Right atrium auricular region (tissue), 2 donors: ENCODE data around the gene DOCK2. TPM values are rescaled to one million over a fixed set of nuclear protein-coding genes. Genes with fewer than 3 reads are reported as not detected.

Experiments used
- DNase-seq: peaks from one replicate; pipeline ENCODE4 v3.0.0-alpha.2; 2019; ENCODE audit warnings: low spot score
- H3K27ac ChIP-seq, 2 donors: fragments of 200-600 bp; sonication (generic); 1 replicate in 1 of 2; 2 replicates in 1 of 2; pipeline ENCODE4 v1.5.1; 2016 to 2019
- H3K27me3 ChIP-seq, 2 donors: fragments of 200-600 bp; sonication (generic); one replicate each; pipeline versions ENCODE4 v1.5.1 to v1.6.0; 2017 to 2019
- H3K36me3 ChIP-seq: fragments of 200-600 bp; sonication (generic); one replicate; pipeline ENCODE4 v1.5.1; 2016
- H3K4me1 ChIP-seq, 2 donors: fragments of 200-600 bp; sonication (generic); one replicate each; pipeline versions ENCODE4 v1.5.1 to v1.6.0; 2017 to 2019
- H3K4me3 ChIP-seq, 2 donors: fragments of 200-600 bp; sonication (generic); 1 replicate in 1 of 2; 2 replicates in 1 of 2; pipeline ENCODE4 v1.5.1; 2017 to 2019; ENCODE audit warnings: mild to moderate bottlenecking in 1 of 2, moderate library complexity in 1 of 2
- H3K9me3 ChIP-seq, 2 donors: fragments of 200-600 bp; sonication (generic); one replicate each; pipeline ENCODE4 v1.5.1; 2019
- total RNA-seq, 2 donors: library from RNA; depleted of rRNA; stranded (reverse); fragments of >200 nt; gene quantifications; one replicate each; pipeline ENCODE4 v1.1.0, GENCODE V29; 2016
- TF ChIP-seq, protein P1 (sequence below), 2 donors: fragments of 200-600 bp; sonication (generic); IDR thresholded peaks; one replicate each; pipeline ENCODE4 v1.5.1; 2019; ENCODE audit warnings: antibody characterized with exemption in 2 of 2

The DOCK2 gene
- total RNA-seq, 2 donors from 2014 or later, result 3.7 to 5.4 TPM

DNA sequence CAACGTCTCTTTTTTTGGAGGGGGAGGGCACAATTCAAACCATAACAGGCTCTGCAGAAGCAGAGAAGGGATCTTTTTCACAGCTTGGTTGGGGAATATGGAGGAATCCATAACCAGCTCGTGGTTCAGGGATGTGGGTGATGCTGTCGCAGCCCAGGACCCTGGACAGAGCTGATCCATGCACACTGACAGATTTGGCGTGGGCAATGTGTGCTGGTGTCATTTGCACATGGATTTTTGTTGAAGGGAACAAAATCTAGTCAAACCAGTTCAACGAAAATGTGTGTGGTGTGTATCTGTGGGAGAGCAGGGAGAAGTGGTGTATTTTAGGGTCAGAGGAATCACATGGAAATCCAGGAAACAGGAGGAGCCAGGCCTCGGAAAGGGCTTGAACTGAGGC is 4.2 kb downstream of the DOCK2 start:
- TF ChIP-seq, protein P1, sequence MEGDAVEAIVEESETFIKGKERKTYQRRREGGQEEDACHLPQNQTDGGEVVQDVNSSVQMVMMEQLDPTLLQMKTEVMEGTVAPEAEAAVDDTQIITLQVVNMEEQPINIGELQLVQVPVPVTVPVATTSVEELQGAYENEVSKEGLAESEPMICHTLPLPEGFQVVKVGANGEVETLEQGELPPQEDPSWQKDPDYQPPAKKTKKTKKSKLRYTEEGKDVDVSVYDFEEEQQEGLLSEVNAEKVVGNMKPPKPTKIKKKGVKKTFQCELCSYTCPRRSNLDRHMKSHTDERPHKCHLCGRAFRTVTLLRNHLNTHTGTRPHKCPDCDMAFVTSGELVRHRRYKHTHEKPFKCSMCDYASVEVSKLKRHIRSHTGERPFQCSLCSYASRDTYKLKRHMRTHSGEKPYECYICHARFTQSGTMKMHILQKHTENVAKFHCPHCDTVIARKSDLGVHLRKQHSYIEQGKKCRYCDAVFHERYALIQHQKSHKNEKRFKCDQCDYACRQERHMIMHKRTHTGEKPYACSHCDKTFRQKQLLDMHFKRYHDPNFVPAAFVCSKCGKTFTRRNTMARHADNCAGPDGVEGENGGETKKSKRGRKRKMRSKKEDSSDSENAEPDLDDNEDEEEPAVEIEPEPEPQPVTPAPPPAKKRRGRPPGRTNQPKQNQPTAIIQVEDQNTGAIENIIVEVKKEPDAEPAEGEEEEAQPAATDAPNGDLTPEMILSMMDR (IDR thresholded peaks at IDR 0.05), result no peak
- peaks cover 3 to 11% of the 10 kb centered on the region in 2 donors for H3K9me3 ChIP-seq
- H3K36me3 ChIP-seq, result no peaks in the 10 kb centered on the region
- no peak for DNase-seq
- no peak overlapping the region for H3K4me3 ChIP-seq
- H3K27me3 ChIP-seq, result no peaks in the 10 kb centered on the region
- no peak overlapping the region for H3K27ac ChIP-seq
- H3K4me1 ChIP-seq, result no peaks in the 10 kb centered on the region

DNA sequence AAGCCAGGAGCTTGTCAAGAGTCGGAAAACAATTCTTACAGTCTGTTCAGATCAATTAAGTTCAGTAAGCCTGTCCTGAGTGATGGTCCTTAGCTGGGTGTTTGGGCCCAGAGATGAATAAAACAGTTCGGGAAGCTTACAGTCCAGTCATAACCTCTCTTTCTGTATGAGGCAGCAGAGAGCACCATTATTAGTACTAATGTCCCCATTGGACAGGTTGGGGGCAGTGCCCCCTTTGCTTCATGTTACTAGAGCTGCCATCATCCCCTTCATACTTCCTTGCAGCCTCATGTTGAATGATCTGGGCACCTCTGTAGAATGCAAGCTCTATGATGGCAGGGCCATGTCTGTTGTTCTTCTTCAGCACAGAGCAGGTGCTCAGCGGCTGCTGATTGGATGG is 9.8 kb downstream of the DOCK2 start:
- TF ChIP-seq, protein P1 (IDR thresholded peaks at IDR 0.05), result no peak
- Histone ChIP-seq H3K36me3 (no peaks in the 10 kb centered on the region), H3K27me3 (no peaks in the 10 kb centered on the region), H3K27ac (no peak overlapping the region), H3K9me3 (no peaks in the 10 kb centered on the region), H3K4me3 (no peak overlapping the region), H3K4me1 (peaks cover 0 to 28% of the 10 kb centered on the region in 2 donors)
- no peak for DNase-seq

DNA sequence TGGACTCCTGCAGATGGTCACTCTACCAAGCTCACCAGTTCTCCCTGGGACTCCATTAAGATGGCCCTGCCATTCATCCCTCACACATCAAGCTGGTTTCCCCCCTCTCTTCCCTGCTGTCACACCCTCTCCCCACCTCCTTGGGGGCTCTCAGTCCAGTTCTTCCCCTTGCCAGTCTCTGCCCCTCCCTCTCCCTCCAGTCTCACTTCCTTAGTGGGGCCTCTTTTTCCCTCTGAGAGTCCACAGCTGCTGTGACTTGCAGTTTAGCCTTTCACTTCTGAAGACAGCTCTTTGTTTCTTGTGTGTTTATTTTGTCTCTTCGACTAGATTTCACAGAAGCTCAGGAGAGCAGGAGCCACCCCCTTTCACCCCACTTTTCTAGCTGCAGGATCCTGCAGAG is 10.5 kb downstream of the DOCK2 start:
- H3K4me3 ChIP-seq, result no peak overlapping the region
- DNase-seq, result no peak
- TF ChIP-seq, protein P1 (IDR thresholded peaks at IDR 0.05), result no peak

DNA sequence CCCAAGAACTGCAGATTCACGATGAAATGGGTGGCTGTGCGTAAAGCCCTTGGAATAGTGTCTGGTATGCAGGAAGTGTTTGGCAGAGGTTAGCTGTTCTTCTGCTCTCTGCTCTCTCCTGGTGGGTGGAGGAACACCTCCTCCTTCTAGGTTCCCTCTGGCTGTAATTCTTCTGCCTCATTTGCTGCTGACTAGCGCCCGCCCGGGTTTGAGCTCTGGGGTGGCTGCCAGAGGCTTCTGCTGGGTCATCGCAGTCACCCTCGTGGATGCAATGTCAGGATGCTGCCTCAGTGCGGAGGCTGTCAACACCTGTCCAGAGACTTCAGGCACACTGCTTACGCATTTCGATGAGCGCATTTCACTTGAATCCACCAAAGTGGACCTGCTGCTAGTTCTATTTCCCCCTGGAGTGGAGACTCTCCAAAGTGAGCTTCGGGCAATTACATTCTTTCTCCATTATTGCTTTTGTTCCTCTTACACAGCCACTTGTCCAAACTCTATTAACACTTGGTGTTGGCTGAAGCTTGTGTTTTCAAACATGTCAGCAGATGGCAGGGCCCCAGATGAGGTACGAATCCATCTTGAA is 11.7 kb downstream of the DOCK2 start:
- Histone ChIP-seq H3K4me3 (no peak overlapping the region), H3K36me3 (no peaks in the 10 kb centered on the region), H3K4me1 (peaks cover 0 to 33% of the 10 kb centered on the region in 2 donors), H3K9me3 (no peaks in the 10 kb centered on the region), H3K27me3 (no peaks in the 10 kb centered on the region), H3K27ac (no peak overlapping the region)
- TF ChIP-seq, protein P1 (IDR thresholded peaks at IDR 0.05), result no peak
- no peak for DNase-seq

More for the DNA sequence above, 10.5 kb downstream of the DOCK2 start:
- H3K36me3 ChIP-seq, result no peaks in the 10 kb centered on the region
- no peak overlapping the region for H3K27ac ChIP-seq
- peaks cover 0 to 33% of the 10 kb centered on the region in 2 donors for H3K4me1 ChIP-seq
- no peaks in the 10 kb centered on the region for H3K27me3 ChIP-seq
- no peaks in the 10 kb centered on the region for H3K9me3 ChIP-seq

DNA sequence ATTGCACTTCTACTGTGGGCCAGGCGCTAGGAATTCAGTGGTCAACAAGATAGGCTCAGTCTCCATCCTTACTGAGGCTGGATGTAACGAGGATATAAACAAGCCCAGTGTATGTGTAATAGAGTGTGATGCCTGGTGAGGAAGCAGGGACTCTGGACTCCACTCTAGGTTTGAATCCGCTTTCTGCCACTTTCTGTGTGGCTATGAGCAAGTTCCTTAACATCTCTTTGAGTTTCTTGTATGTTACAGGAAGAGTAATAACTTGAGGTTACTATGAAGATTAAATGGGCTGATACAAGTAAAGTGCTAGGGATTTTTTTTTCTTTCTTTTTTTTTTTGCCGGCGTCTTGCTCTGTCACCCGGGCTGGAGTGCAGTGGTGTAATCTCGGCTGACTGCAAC is 12.4 kb downstream of the DOCK2 start:
- Histone ChIP-seq H3K4me1 (peaks cover 0 to 33% of the 10 kb centered on the region in 2 donors), H3K27me3 (no peaks in the 10 kb centered on the region), H3K36me3 (no peaks in the 10 kb centered on the region), H3K9me3 (no peaks in the 10 kb centered on the region), H3K4me3 (no peak overlapping the region), H3K27ac (no peak overlapping the region)
- DNase-seq, result no peak
- TF ChIP-seq, protein P1 (IDR thresholded peaks at IDR 0.05), result no peak
